ENCODE data around the gene CD300C.
"Not testable (repeated sequence)": the region's sequence is repeated elsewhere in the genome, so short reads cannot be mapped to it uniquely, and the experiment has no call there.

CD300C gene

GRCh38 chr17:74531231-74531761, 14.6 kb downstream of the CD300C start, which contains the start of gene CD300LB:
TSS of gene CD300LB (minus strand) at chr17:74531475. CDS start at chr17:74531350, 125 bp downstream.
- peak; percentile 15 for DNase-seq (ENCODE audit: low spot score)

DNA sequence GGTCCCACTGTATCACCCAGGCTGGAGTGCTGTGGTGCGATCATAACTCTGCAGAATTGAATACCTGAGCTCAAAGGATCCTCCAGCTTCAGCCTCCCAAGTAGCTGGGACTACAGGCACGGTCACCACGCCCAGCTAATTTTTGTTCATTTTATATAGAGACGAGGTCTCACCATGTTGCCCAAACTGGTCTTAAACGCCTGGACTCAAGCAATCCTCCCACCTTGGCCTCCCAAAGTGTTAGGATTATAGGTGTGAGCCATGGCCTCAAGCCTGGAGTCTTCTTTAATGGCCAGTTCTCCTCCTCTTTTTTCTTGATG, 15.1 kb downstream of the CD300C start:
- no peak for DNase-seq (ENCODE audit: low spot score)

DNA sequence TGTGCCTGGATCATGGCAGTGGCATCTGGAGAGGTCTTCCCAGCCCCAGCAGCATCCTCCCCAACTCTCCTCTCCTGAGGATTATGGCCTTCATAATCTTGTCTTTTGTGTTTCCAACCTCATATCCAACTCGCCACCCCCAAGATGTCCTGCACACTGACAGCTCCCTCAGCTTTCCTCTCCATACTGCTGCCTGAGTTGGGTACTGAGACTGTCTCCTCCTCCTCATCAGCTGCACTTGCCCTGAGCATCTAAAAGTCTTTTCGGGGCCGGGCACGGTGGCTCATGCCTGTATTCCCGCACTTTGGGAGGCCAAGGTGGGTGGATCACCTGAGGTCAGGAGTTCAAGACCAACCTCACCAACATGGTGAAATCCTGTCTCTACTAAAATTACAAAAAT, 16.7 kb downstream of the CD300C start:
- no peak for DNase-seq (ENCODE audit: low spot score)

GRCh38 chr17:74528491-74529199, 17.3 kb downstream of the CD300C start:
- peak; percentile 81 for DNase-seq (ENCODE audit: low spot score)

GRCh38 chr17:74527756-74528155, 18.2 kb downstream of the CD300C start:
- no peak for DNase-seq (ENCODE audit: low spot score)

- no peak for DNase-seq (ENCODE audit: low spot score)
Measured at GRCh38 chr17:74527081-74527480, 18.8 kb downstream of the CD300C start.

DNA sequence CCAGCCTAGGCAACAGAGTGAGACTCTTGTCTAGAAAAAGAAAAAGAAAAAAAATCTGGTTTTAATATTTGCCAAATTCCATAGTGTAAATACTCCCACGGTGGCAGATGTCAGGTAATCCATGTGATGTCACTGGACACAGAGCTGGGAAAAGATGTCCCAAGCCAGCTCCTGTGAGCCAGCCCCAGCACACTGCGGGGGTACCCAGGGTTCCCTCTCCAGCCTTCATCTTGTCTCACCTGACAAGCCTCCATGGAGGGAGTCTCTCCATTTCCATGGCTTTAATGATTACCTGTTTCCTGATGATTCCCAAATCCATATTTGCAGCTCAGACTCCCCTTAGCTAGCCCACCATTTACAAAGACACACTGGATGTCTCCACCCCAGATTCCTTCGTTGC, 19.2 kb downstream of the CD300C start:
- no peak for DNase-seq (ENCODE audit: low spot score)

- no peak for DNase-seq (ENCODE audit: low spot score)
Measured at GRCh38 chr17:74525781-74526288, 20.1 kb downstream of the CD300C start.

GRCh38 chr17:74525465-74525725, 20.5 kb downstream of the CD300C start:
- no peak for DNase-seq (ENCODE audit: low spot score)

- DNase-seq (ENCODE audit: low spot score): no peak
Measured at GRCh38 chr17:74524653-74525464, 21.1 kb downstream of the CD300C start.

DNA sequence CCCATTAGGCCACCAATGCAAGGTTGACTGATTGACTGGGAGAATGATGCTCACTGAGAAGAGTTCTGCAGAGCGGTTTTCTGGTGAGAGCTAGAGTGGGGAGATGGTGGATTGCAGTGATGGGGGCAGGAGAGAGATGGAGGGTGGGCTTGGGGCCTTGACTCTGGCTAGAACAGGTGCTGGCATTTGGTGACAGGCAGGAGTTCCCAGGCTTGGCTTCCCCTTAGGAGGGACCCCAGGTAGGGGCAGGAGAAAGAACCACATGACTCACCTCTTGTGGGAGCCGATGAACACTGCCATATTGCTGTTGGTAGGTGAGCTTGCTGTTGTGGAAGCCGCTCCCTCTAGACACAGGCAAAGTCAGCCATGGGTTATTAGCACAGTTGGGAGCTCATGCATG, 22.6 kb downstream of the CD300C start:
- DNase-seq (ENCODE audit: low spot score): no peak

DNA sequence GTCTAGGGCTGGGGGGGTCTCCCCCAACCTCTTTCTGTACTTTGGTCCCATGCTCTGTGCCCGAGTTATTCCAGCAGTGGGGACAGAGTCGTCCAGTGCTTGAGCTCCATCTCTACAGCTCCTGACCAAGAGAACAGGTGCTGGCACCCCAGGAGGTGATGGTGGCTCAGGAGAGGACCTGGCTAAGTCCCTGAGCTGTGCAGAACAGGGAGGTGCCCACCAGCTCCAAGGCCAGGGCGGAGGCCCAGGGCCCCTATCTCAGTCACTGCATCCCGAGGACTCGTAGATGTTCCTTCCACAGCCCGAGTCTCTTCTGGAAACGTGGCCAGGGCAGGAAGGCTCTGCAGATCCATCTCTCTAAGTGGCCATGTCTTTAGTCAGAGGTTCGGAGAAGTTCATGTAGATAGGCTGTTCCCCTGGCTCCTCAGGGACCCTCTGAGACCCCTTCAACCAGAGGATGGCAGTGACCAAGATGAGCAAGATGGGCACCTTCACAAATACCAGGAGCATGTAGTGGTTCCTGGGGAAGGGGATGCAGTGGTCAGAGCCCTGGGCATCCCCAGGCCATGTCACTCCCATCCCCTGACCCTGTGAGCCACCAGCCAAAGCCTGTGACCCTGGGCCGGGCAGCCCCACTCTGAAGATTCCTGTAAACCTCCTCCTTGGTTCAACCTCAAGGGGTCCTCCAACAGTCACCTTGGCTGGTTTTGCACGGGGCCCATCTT, 23.4 kb downstream of the CD300C start:
- no peak for DNase-seq (ENCODE audit: low spot score)

- peak; percentile 48 for DNase-seq (ENCODE audit: low spot score)
Measured at GRCh38 chr17:74521701-74522201, 24.2 kb downstream of the CD300C start.

DNA sequence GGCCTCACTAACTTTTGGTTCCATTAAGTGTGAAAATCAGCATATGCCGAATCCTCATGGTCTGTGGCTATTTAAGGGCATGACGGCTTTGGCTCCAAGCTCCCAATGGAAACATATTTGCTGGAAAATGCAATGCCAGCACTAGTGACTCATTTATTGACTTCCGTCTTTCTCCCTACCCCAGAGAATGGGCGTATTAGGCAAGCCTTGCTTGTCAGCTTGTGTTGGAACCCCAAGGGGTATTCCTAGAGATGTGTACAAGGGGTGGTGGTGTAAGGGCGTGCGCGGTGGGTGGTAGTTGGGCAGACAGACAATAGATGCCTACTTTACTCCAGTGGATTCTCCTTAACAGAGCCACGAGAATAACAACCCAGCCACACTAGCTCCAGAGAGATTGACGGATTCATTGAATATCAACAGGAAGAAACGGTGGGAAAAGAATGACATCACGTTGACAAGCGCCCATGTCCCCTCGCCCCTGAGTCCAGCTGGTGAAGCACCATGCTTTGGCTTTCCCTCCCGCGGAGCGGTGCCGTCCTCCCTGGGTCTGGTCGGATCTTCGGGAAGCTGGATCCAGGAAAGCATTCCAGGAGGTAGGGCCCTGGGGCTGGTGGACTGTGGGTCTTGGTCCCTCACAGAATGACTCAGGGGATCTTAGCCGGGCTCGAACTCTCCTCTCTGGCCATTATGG, 25.0 kb downstream of the CD300C start:
- DNase-seq (ENCODE audit: low spot score): peak; percentile 39

GRCh38 chr17:74520016-74520434, 25.9 kb downstream of the CD300C start:
- peak; percentile 63 for DNase-seq (ENCODE audit: low spot score)

DNA sequence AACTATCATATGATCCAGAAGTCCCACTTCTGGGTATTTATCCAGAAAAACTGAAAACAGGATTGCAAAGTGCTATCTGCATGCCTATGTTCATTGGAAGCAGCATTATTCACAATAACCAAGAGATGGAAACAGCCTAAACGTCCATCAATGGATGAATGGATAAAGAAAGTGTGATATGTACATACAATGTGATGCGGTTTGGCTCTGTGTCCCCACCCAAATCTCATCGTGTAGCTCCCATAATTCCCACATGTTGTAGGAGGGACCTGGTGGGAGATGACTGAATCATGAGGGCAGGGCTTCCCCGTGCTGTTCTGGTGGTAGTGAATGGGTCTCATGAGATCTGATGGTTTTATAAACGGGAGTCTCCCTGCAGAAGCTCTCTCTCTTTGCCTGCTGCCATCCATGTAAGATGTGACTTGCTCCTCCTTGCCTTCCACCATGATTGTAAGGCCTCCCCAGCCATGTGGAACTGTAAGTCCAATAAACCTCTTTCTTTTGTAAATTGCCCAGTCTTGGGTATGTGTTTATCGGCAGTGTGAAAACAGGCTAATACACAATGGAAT, 27.4 kb downstream of the CD300C start:
- DNase-seq (ENCODE audit: low spot score): not testable (repeated sequence)

- no peak for DNase-seq (ENCODE audit: low spot score)
Measured at GRCh38 chr17:74516561-74517328, 29.2 kb downstream of the CD300C start.

DNA sequence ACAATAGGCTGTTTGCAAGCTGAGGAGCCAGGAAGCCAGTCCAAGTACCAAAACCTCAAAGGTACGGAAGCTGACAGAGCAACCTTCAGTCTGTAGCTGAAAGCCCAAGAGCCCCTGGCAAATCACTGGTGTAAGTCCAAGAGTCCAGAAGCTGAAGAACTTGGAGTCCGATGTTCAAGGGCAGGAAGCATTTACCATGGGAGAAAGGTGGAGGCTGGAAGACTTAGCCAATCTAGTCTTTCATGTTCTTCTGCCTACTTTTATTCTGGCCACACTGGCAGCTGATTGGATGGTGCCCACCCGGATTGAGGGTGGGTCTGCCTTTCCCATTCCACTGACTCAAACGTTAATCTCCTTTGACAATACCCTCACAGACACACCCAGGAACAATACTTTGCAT, 30.0 kb downstream of the CD300C start:
- no peak for DNase-seq (ENCODE audit: low spot score)

DNA sequence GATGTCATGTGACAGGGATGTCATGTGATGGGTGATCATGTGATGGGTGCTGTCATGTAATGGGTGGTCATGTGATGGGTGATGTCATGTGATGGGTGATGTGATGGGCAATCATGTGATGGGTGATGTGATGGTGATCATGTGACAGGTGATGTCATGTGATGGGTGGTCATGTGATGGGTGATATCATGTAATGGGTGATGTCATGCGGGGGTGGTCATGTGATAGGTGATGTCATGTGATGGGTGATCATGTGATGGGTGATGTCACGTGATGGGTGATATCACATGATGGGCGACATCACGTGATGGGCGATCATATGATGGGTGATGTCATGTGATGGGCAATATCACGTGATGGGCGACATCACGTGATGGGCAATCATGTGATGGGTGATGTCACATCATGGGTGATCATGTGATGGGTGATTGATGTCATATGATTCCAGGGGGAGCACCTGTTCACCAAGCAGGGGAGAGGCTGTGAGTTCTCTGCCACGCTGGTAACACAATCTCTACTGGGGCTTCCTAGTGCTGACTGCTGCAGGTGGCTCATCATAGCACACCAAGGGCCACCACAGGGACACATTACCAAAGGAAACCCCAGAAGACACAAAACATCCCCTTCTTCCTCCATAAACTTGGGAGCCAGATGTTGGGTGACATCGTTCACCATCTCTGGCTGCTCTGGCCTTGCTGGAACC, 31.1 kb downstream of the CD300C start:
- DNase-seq (ENCODE audit: low spot score): no peak
